ENCODE measurements around the gene ELP5. TPM values are rescaled to one million over a fixed set of nuclear protein-coding genes. Genes with fewer than 3 reads are reported as not detected.

Gene ELP5
- total RNA-seq, 1 experiment from 2014 or later = 49.6 TPM

DNA sequence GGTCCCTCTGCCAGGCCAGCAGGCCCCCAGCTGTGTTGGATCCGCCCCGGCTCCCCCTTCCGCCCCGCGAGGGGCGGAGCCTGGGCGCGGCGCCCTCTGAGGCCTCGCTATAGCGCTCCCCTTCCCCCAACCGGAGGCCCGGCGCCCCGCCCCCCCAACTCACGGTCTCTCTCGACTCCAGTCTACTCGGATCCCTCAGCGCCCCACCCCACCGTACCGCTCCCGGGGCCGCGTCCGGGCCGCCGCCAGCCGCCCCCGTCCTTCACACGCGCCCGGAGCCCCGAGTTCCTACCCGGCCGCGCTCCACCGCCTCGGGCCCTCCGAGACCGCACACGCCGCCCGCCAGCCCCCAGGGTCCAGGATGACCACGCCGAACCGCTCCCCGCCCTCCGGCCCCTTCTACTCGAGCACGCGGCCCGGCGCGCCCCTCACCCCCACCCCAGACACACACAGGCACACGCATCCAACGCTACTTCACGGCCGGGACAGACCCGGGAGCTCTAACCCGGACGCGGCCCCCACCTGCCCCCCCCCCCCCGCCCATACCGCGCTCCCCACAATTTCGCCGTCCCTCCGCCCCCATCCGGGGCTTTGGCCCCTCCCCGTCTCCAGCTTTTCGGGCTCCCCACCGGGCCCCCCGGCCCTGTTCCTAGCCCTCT, 14.1 kb upstream of the ELP5 start:
- H3K79me1 ChIP-seq (ENCODE audit: insufficient read depth, low read depth, low read length, poor library complexity, severe bottlenecking) = peaks cover 13% of the 10 kb centered on the region
- no CpG with 5 or more reads among the region's 73 CpGs for WGBS (ENCODE audit: extremely low coverage, insufficient read length, low lambda C conversion rate)

More for the DNA sequence above, 14.1 kb upstream of the ELP5 start:
- H3K4me1 ChIP-seq (ENCODE audit: insufficient read depth, low read length) = no peaks in the 10 kb centered on the region
- H4K20me1 ChIP-seq (ENCODE audit: control insufficient read depth, insufficient read depth, insufficient read length) = no peaks in the 10 kb centered on the region
- Mint-ChIP-seq H3K4me1 (peaks cover 42 to 55% of the 10 kb centered on the region in 2 experiments), H3K27ac (peak overlapping the region; percentile 95; a peak in 5 of 7 replicates), H3K9me3 (peaks cover 0 to 2% of the 10 kb centered on the region in 2 experiments; a peak in 2 of 5 replicates), H3K36me3 (ENCODE audit: insufficient read depth in 1 of 3, low read depth in 3 of 3) (peaks cover 35 to 57% (median 45%) of the 10 kb centered on the region in 3 experiments), H3K4me3 (peak overlapping the region; percentile 95 to 97), H3K27me3 (ENCODE audit: low read depth) (no peaks in the 10 kb centered on the region; the same call in 1 of the 2 replicates)
- peak; percentile 91 for DNase-seq
- no peak overlapping the region for H3T11ph ChIP-seq (ENCODE audit: low read length)
- no peak overlapping the region for H3K9ac ChIP-seq (ENCODE audit: extremely low read depth, insufficient read length, low read length)
- H2AFZ ChIP-seq (ENCODE audit: low read length) = no peak overlapping the region
- H3K9me3 ChIP-seq (ENCODE audit: control insufficient read depth, low read depth, low read length) = no peaks in the 10 kb centered on the region
- H4K8ac ChIP-seq (replicated peaks; ENCODE audit: insufficient read length, low read depth, low read length) = no peak overlapping the region
- H2BK5ac ChIP-seq (ENCODE audit: insufficient read length, low read length) = no peak overlapping the region
- H3K27me3 ChIP-seq (ENCODE audit: insufficient read depth, low read length) = no peaks in the 10 kb centered on the region
- H2BK20ac ChIP-seq (ENCODE audit: low read depth, low read length, poor library complexity, severe bottlenecking) = no peak overlapping the region
- no peak overlapping the region for H3K23ac ChIP-seq (ENCODE audit: insufficient read length, low read depth, low read length)
- no peak overlapping the region for H3K56ac ChIP-seq (ENCODE audit: insufficient read length, low read depth, low read length)
- no peak overlapping the region for H4K91ac ChIP-seq (ENCODE audit: insufficient read length, low read depth, low read length)
- H3K18ac ChIP-seq (ENCODE audit: insufficient read length, low read depth, low read length) = peak overlapping the region; percentile 71
- TF ChIP-seq, protein P1, sequence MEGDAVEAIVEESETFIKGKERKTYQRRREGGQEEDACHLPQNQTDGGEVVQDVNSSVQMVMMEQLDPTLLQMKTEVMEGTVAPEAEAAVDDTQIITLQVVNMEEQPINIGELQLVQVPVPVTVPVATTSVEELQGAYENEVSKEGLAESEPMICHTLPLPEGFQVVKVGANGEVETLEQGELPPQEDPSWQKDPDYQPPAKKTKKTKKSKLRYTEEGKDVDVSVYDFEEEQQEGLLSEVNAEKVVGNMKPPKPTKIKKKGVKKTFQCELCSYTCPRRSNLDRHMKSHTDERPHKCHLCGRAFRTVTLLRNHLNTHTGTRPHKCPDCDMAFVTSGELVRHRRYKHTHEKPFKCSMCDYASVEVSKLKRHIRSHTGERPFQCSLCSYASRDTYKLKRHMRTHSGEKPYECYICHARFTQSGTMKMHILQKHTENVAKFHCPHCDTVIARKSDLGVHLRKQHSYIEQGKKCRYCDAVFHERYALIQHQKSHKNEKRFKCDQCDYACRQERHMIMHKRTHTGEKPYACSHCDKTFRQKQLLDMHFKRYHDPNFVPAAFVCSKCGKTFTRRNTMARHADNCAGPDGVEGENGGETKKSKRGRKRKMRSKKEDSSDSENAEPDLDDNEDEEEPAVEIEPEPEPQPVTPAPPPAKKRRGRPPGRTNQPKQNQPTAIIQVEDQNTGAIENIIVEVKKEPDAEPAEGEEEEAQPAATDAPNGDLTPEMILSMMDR (conservative IDR thresholded peaks at IDR 0.05) = no peak
- no peak overlapping the region for H3K27ac ChIP-seq (ENCODE audit: insufficient read length, low read depth, low read length)
- peaks cover 13% of the 10 kb centered on the region; the same call in 1 of the 2 replicates for H3K79me2 ChIP-seq (ENCODE audit: insufficient read depth, low read length)
- H2BK15ac ChIP-seq (ENCODE audit: low read depth, low read length) = no peak overlapping the region
- H3K23me2 ChIP-seq (ENCODE audit: insufficient read length, low read depth, low read length, poor library complexity, severe bottlenecking) = peaks cover 11% of the 10 kb centered on the region
- no peak overlapping the region for H4K5ac ChIP-seq (ENCODE audit: insufficient read length, low read depth, low read length)
- H2AK5ac ChIP-seq (ENCODE audit: insufficient read length, low read length) = no peak overlapping the region
- H2BK120ac ChIP-seq (ENCODE audit: low read depth, low read length, poor library complexity, severe bottlenecking) = no peak overlapping the region
- H3K14ac ChIP-seq (ENCODE audit: insufficient read depth, low read length) = peak overlapping the region; percentile 64; the same call in 1 of the 2 replicates
- no peak overlapping the region for H2BK12ac ChIP-seq (ENCODE audit: insufficient read length, low read depth, low read length)
- H3K4me2 ChIP-seq (ENCODE audit: insufficient read depth, insufficient read length, low read length) = peak overlapping the region; percentile 82
- H3K4ac ChIP-seq (ENCODE audit: low read depth, low read length) = no peak overlapping the region
